ENCODE results near the gene LRRC45.

Gene LRRC45

GRCh38 chr17:82025401-82026107 is 2.4 kb downstream of the LRRC45 start:
- no peak overlapping the region for H3K27ac ChIP-seq (ENCODE audit: low read depth, low read length)
- H3K9ac ChIP-seq (ENCODE audit: low read length) = no peak overlapping the region
- no peaks in the 10 kb centered on the region for H3K27me3 ChIP-seq (ENCODE audit: control insufficient read depth in 1 of 2, insufficient read depth in 2 of 2, low read length in 2 of 2)
- H3K36me3 ChIP-seq (ENCODE audit: insufficient read depth, low read length) = no peaks in the 10 kb centered on the region
- no peak overlapping the region for H3K4me3 ChIP-seq (ENCODE audit: low read depth in 1 of 2, low read length in 2 of 2)
- peaks cover 30% of the 10 kb centered on the region for H3K4me1 ChIP-seq (ENCODE audit: insufficient read depth, low read length)
- H3K9me3 ChIP-seq (ENCODE audit: low read length) = no peaks in the 10 kb centered on the region

- Histone ChIP-seq H3K27ac (ENCODE audit: low read depth, low read length) (no peak overlapping the region), H3K27me3 (ENCODE audit: control insufficient read depth in 1 of 2, insufficient read depth in 2 of 2, low read length in 2 of 2) (peaks cover 13 to 20% of the 10 kb centered on the region in 2 donors), H3K36me3 (ENCODE audit: insufficient read depth, low read length) (no peaks in the 10 kb centered on the region)
Observed at GRCh38 chr17:82028246-82028645, 5.1 kb downstream of the LRRC45 start.

GRCh38 chr17:82028966-82029365 is 5.9 kb downstream of the LRRC45 start:
- H3K9me3 ChIP-seq (ENCODE audit: low read length) = no peaks in the 10 kb centered on the region
- peaks cover 10% of the 10 kb centered on the region for H3K4me1 ChIP-seq (ENCODE audit: insufficient read depth, low read length)
- no peak overlapping the region for H3K27ac ChIP-seq (ENCODE audit: low read depth, low read length)
- no peaks in the 10 kb centered on the region for H3K36me3 ChIP-seq (ENCODE audit: insufficient read depth, low read length)
- H3K4me3 ChIP-seq (ENCODE audit: low read depth in 1 of 2, low read length in 2 of 2) = no peak overlapping the region
- H3K27me3 ChIP-seq (ENCODE audit: control insufficient read depth in 1 of 2, insufficient read depth in 2 of 2, low read length in 2 of 2) = peaks cover 13 to 25% of the 10 kb centered on the region in 2 donors
- H3K9ac ChIP-seq (ENCODE audit: low read length) = no peak overlapping the region

More at GRCh38 chr17:82028246-82028645, 5.1 kb downstream of the LRRC45 start:
- H3K9me3 ChIP-seq (ENCODE audit: low read length) = no peaks in the 10 kb centered on the region
- no peak overlapping the region for H3K9ac ChIP-seq (ENCODE audit: low read length)
- peaks cover 14% of the 10 kb centered on the region for H3K4me1 ChIP-seq (ENCODE audit: insufficient read depth, low read length)
- no peak overlapping the region for H3K4me3 ChIP-seq (ENCODE audit: low read depth in 1 of 2, low read length in 2 of 2)

- H3K9ac ChIP-seq (ENCODE audit: low read length) = no peak overlapping the region
- no peak overlapping the region for H3K4me3 ChIP-seq (ENCODE audit: low read depth in 1 of 2, low read length in 2 of 2)
- H3K4me1 ChIP-seq (ENCODE audit: insufficient read depth, low read length) = peaks cover 5% of the 10 kb centered on the region
- no peaks in the 10 kb centered on the region for H3K9me3 ChIP-seq (ENCODE audit: low read length)
- H3K27ac ChIP-seq (ENCODE audit: low read depth, low read length) = no peak overlapping the region
- H3K27me3 ChIP-seq (ENCODE audit: control insufficient read depth in 1 of 2, insufficient read depth in 2 of 2, low read length in 2 of 2) = peaks cover 13 to 25% of the 10 kb centered on the region in 2 donors
- no peaks in the 10 kb centered on the region for H3K36me3 ChIP-seq (ENCODE audit: insufficient read depth, low read length)
Observed at GRCh38 chr17:82029391-82029790, 6.3 kb downstream of the LRRC45 start.

GRCh38 chr17:82029990-82030469 is 6.9 kb downstream of the LRRC45 start:
- Histone ChIP-seq H3K27me3 (ENCODE audit: control insufficient read depth in 1 of 2, insufficient read depth in 2 of 2, low read length in 2 of 2) (peaks cover 13 to 25% of the 10 kb centered on the region in 2 donors), H3K4me1 (ENCODE audit: insufficient read depth, low read length) (peaks cover 5% of the 10 kb centered on the region), H3K9ac (ENCODE audit: low read length) (no peak overlapping the region), H3K36me3 (ENCODE audit: insufficient read depth, low read length) (no peaks in the 10 kb centered on the region), H3K4me3 (ENCODE audit: low read depth in 1 of 2, low read length in 2 of 2) (no peak overlapping the region), H3K9me3 (ENCODE audit: low read length) (no peaks in the 10 kb centered on the region), H3K27ac (ENCODE audit: low read depth, low read length) (no peak overlapping the region)

- H3K9ac ChIP-seq (ENCODE audit: low read length) = no peak overlapping the region
Observed at GRCh38 chr17:82030470-82031302, 7.6 kb downstream of the LRRC45 start.

GRCh38 chr17:82031303-82031884 is 8.3 kb downstream of the LRRC45 start, which contains the start of gene RAC3:
TSS of gene RAC3 (plus strand) at chr17:82031678. CDS start at chr17:82031762, 84 bp downstream.
- Histone ChIP-seq H3K4me1 (ENCODE audit: insufficient read depth, low read length) (peaks cover 13% of the 10 kb centered on the region), H3K36me3 (ENCODE audit: insufficient read depth, low read length) (no peaks in the 10 kb centered on the region), H3K9me3 (ENCODE audit: low read length) (no peaks in the 10 kb centered on the region), H3K9ac (ENCODE audit: low read length) (no peak within 1 kb of the TSS), H3K4me3 (ENCODE audit: low read depth in 1 of 2, low read length in 2 of 2) (peak within 1 kb of the TSS; percentile 27 to 32), H3K27ac (ENCODE audit: low read depth, low read length) (no peak within 1 kb of the TSS), H3K27me3 (ENCODE audit: control insufficient read depth in 1 of 2, insufficient read depth in 2 of 2, low read length in 2 of 2) (peaks cover 13 to 25% of the 10 kb centered on the region in 2 donors)

More at GRCh38 chr17:82030470-82031302, 7.6 kb downstream of the LRRC45 start:
- Histone ChIP-seq H3K27me3 (ENCODE audit: control insufficient read depth in 1 of 2, insufficient read depth in 2 of 2, low read length in 2 of 2) (peaks cover 13 to 25% of the 10 kb centered on the region in 2 donors), H3K27ac (ENCODE audit: low read depth, low read length) (no peak overlapping the region), H3K4me3 (ENCODE audit: low read depth in 1 of 2, low read length in 2 of 2) (peak overlapping the region; percentile 27 to 32), H3K36me3 (ENCODE audit: insufficient read depth, low read length) (no peaks in the 10 kb centered on the region), H3K9me3 (ENCODE audit: low read length) (no peaks in the 10 kb centered on the region), H3K4me1 (ENCODE audit: insufficient read depth, low read length) (peaks cover 6% of the 10 kb centered on the region)

GRCh38 chr17:82031885-82032627 is 9.0 kb downstream of the LRRC45 start:
- Histone ChIP-seq H3K27me3 (ENCODE audit: control insufficient read depth in 1 of 2, insufficient read depth in 2 of 2, low read length in 2 of 2) (peaks cover 13 to 25% of the 10 kb centered on the region in 2 donors), H3K4me3 (ENCODE audit: low read depth in 1 of 2, low read length in 2 of 2) (no peak overlapping the region), H3K9ac (ENCODE audit: low read length) (no peak overlapping the region), H3K4me1 (ENCODE audit: insufficient read depth, low read length) (peaks cover 18% of the 10 kb centered on the region), H3K36me3 (ENCODE audit: insufficient read depth, low read length) (no peaks in the 10 kb centered on the region), H3K9me3 (ENCODE audit: low read length) (no peaks in the 10 kb centered on the region), H3K27ac (ENCODE audit: low read depth, low read length) (no peak overlapping the region)

GRCh38 chr17:82033359-82034085 is 10.4 kb downstream of the LRRC45 start:
- Histone ChIP-seq H3K9me3 (ENCODE audit: low read length) (no peaks in the 10 kb centered on the region), H3K4me3 (ENCODE audit: low read depth in 1 of 2, low read length in 2 of 2) (no peak overlapping the region), H3K4me1 (ENCODE audit: insufficient read depth, low read length) (peaks cover 22% of the 10 kb centered on the region), H3K36me3 (ENCODE audit: insufficient read depth, low read length) (no peaks in the 10 kb centered on the region), H3K27ac (ENCODE audit: low read depth, low read length) (no peak overlapping the region), H3K9ac (ENCODE audit: low read length) (no peak overlapping the region), H3K27me3 (ENCODE audit: control insufficient read depth in 1 of 2, insufficient read depth in 2 of 2, low read length in 2 of 2) (peaks cover 13 to 25% of the 10 kb centered on the region in 2 donors)

GRCh38 chr17:82034371-82035011 is 11.4 kb downstream of the LRRC45 start:
- Histone ChIP-seq H3K27ac (ENCODE audit: low read depth, low read length) (no peak overlapping the region), H3K4me1 (ENCODE audit: insufficient read depth, low read length) (peaks cover 22% of the 10 kb centered on the region), H3K9ac (ENCODE audit: low read length) (no peak overlapping the region), H3K27me3 (ENCODE audit: control insufficient read depth in 1 of 2, insufficient read depth in 2 of 2, low read length in 2 of 2) (peaks cover 13 to 25% of the 10 kb centered on the region in 2 donors), H3K4me3 (ENCODE audit: low read depth in 1 of 2, low read length in 2 of 2) (no peak overlapping the region), H3K36me3 (ENCODE audit: insufficient read depth, low read length) (no peaks in the 10 kb centered on the region), H3K9me3 (ENCODE audit: low read length) (no peaks in the 10 kb centered on the region)

Measured in muscle layer of colon (tissue), 2 donors.